Osteocyte (in vitro differentiated cells): ENCODE data around the gene TP53. TPM values are rescaled to one million over a fixed set of nuclear protein-coding genes. Genes with fewer than 3 reads are reported as not detected.

Source experiments
- DNase-seq: peaks from one replicate; pipeline ENCODE4 v3.0.0; 2021; ENCODE audit warnings: mixed read lengths; ENCODE audit not compliant: unreplicated experiment; ENCODE audit errors: extremely low spot score
- H3K27ac Mint-ChIP-seq: one replicate; pipeline ENCODE4 v1.8.0; 2021; ENCODE audit warnings: mild to moderate bottlenecking, mixed read lengths; ENCODE audit not compliant: unreplicated experiment
- H3K27me3 Mint-ChIP-seq: one replicate; pipeline ENCODE4 v1.8.0; 2021; ENCODE audit warnings: mixed read lengths; ENCODE audit not compliant: unreplicated experiment
- H3K36me3 Mint-ChIP-seq: one replicate; pipeline ENCODE4 v1.8.0; 2021; ENCODE audit warnings: mixed read lengths; ENCODE audit not compliant: unreplicated experiment
- H3K4me1 Mint-ChIP-seq: one replicate; pipeline ENCODE4 v1.8.0; 2021; ENCODE audit warnings: mixed read lengths; ENCODE audit not compliant: unreplicated experiment
- H3K4me3 Mint-ChIP-seq: one replicate; pipeline ENCODE4 v1.8.0; 2021; ENCODE audit warnings: mild to moderate bottlenecking, moderate library complexity, mixed read lengths; ENCODE audit not compliant: unreplicated experiment
- H3K9me3 Mint-ChIP-seq: one replicate; pipeline ENCODE4 v1.8.0; 2021; ENCODE audit warnings: mixed read lengths; ENCODE audit not compliant: unreplicated experiment
- CTCF ChIP-seq: fragments of 200-600 bp; sonication (generic); IDR thresholded peaks from 2 replicates; pipeline ENCODE4 v1.5.0; 2021; ENCODE audit warnings: antibody characterized with exemption, mild to moderate bottlenecking, moderate library complexity
- total RNA-seq: library from RNA; stranded (reverse); gene quantifications from 2 replicates; pipeline ENCODE4 v1.2.1, GENCODE V29; 2021

The TP53 gene
- total RNA-seq, 1 donor from 2014 or later = 99.5 TPM

- peaks cover 20% of the 10 kb centered on the region for H3K27me3 Mint-ChIP-seq
- H3K27ac Mint-ChIP-seq = no peak overlapping the region
- no peaks in the 10 kb centered on the region for H3K4me1 Mint-ChIP-seq
- DNase-seq = no peak
- no peak for TF ChIP-seq CTCF
- H3K4me3 Mint-ChIP-seq = no peak overlapping the region
- H3K36me3 Mint-ChIP-seq = no peaks in the 10 kb centered on the region
- H3K9me3 Mint-ChIP-seq = no peaks in the 10 kb centered on the region
Measured at GRCh38 chr17:7640783-7641182, 46.5 kb downstream of the TP53 start.

GRCh38 chr17:7636163-7636562, 51.1 kb downstream of the TP53 start:
- no peaks in the 10 kb centered on the region for H3K4me1 Mint-ChIP-seq
- DNase-seq = no peak
- TF ChIP-seq CTCF = no peak
- no peak overlapping the region for H3K4me3 Mint-ChIP-seq
- H3K9me3 Mint-ChIP-seq = no peaks in the 10 kb centered on the region
- no peak overlapping the region for H3K27ac Mint-ChIP-seq
- peaks cover 8% of the 10 kb centered on the region for H3K27me3 Mint-ChIP-seq
- no peaks in the 10 kb centered on the region for H3K36me3 Mint-ChIP-seq

GRCh38 chr17:7634384-7634783, 52.9 kb downstream of the TP53 start:
- no peaks in the 10 kb centered on the region for H3K9me3 Mint-ChIP-seq
- no peak for DNase-seq
- no peaks in the 10 kb centered on the region for H3K4me1 Mint-ChIP-seq
- H3K27ac Mint-ChIP-seq = no peak overlapping the region
- no peak overlapping the region for H3K4me3 Mint-ChIP-seq
- peak; percentile 53 for TF ChIP-seq CTCF
- H3K36me3 Mint-ChIP-seq = no peaks in the 10 kb centered on the region
- H3K27me3 Mint-ChIP-seq = peaks cover 3% of the 10 kb centered on the region

- H3K4me3 Mint-ChIP-seq = no peak overlapping the region
Measured at GRCh38 chr17:7633093-7633492, 54.2 kb downstream of the TP53 start.

GRCh38 chr17:7632492-7632894, 54.8 kb downstream of the TP53 start:
- H3K4me3 Mint-ChIP-seq = no peak overlapping the region
- H3K27me3 Mint-ChIP-seq = no peaks in the 10 kb centered on the region
- DNase-seq = no peak
- H3K9me3 Mint-ChIP-seq = no peaks in the 10 kb centered on the region
- H3K36me3 Mint-ChIP-seq = no peaks in the 10 kb centered on the region
- TF ChIP-seq CTCF = peak; percentile 61
- no peak overlapping the region for H3K27ac Mint-ChIP-seq
- peaks cover 3% of the 10 kb centered on the region for H3K4me1 Mint-ChIP-seq

More at GRCh38 chr17:7633093-7633492, 54.2 kb downstream of the TP53 start:
- no peak for DNase-seq
- no peaks in the 10 kb centered on the region for H3K27me3 Mint-ChIP-seq
- no peaks in the 10 kb centered on the region for H3K9me3 Mint-ChIP-seq
- no peaks in the 10 kb centered on the region for H3K36me3 Mint-ChIP-seq
- TF ChIP-seq CTCF = no peak
- no peak overlapping the region for H3K27ac Mint-ChIP-seq
- no peaks in the 10 kb centered on the region for H3K4me1 Mint-ChIP-seq
